H1 (cell line): Measurements from ENCODE around the gene ARMC12. TPM values are rescaled to one million over a fixed set of nuclear protein-coding genes. Genes with fewer than 3 reads are reported as not detected.

ENCODE experiments used
- CTCF ChIA-PET: fragments of 300-600 bp; sonication (Branson Sonifier 250); formaldehyde crosslinking; loops from one replicate; lab custom pipeline; 2021; ENCODE audit not compliant: partially characterized antibody; lab: Charles Lee
- POLR2A ChIA-PET: fragments of 300-600 bp; sonication (Branson Sonifier 250); formaldehyde crosslinking; loops from one replicate; lab custom pipeline; 2021; ENCODE audit warnings: inconsistent platforms; ENCODE audit not compliant: partially characterized antibody; lab: Charles Lee
- DNase-seq, 2 experiments: peaks; one replicate each; pipeline versions ENCODE4 v3.0.0 to v3.0.0-alpha.2; 2010 to 2022; ENCODE audit warnings: low spot score in 2 of 2, low read depth in 1 of 2, mixed read lengths in 1 of 2
- FAIRE-seq: peaks from 2 replicates; lab custom pipeline; 2011; peaks lifted over from hg19 to GRCh38; lab: Jason Lieb, UNC
- H2AFZ ChIP-seq: 2 replicates; pipeline ENCODE4 v1.8.1; 2012; ENCODE audit warnings: low read length, inconsistent platforms
- H2AK5ac ChIP-seq: 2 replicates; pipeline ENCODE4 v1.6.1; 2013; ENCODE audit warnings: low read depth, low read length
- H2BK120ac ChIP-seq: replicated peaks from 2 replicates; pipeline ENCODE3; 2013; ENCODE audit warnings: low read depth, low read length, inconsistent platforms
- H2BK12ac ChIP-seq: 2 replicates; pipeline ENCODE4 v1.6.1; 2013; ENCODE audit warnings: low read depth, low read length
- H2BK15ac ChIP-seq: 2 replicates; pipeline ENCODE4 v1.6.1; 2013; ENCODE audit warnings: low read length
- H2BK20ac ChIP-seq: 2 replicates; pipeline ENCODE4 v1.6.1; 2013; ENCODE audit warnings: low read length
- H2BK5ac ChIP-seq: 2 replicates; pipeline ENCODE4 v1.6.1; 2013; ENCODE audit warnings: low read depth, low read length
- H3K14ac ChIP-seq: 2 replicates; pipeline ENCODE4 v1.6.1; 2013; ENCODE audit warnings: inconsistent platforms; ENCODE audit not compliant: insufficient read length
- H3K18ac ChIP-seq: 2 replicates; pipeline ENCODE4 v1.6.1; 2013; ENCODE audit warnings: low read length; ENCODE audit errors: extremely low read depth
- H3K23ac ChIP-seq: 2 replicates; pipeline ENCODE4 v1.6.1; 2013; ENCODE audit warnings: inconsistent platforms; ENCODE audit not compliant: insufficient read length
- H3K23me2 ChIP-seq: 2 replicates; pipeline ENCODE4 v1.6.1; 2013; ENCODE audit warnings: low read depth, low read length
- H3K27ac ChIP-seq: 2 replicates; pipeline ENCODE4 v1.6.1; 2011; ENCODE audit warnings: low read depth, low read length, inconsistent platforms
- H3K27me3 ChIP-seq, 4 experiments: replicated peaks in 1 of 4; 1 replicate in 1 of 4; 2 replicates in 3 of 4; pipeline versions ENCODE4 v1.6.1 to v1.8.1; 2011 to 2013; ENCODE audit warnings: low read length in 3 of 4, mild to moderate bottlenecking in 3 of 4, inconsistent platforms in 2 of 4, mixed read lengths in 2 of 4, moderate library complexity in 1 of 4; ENCODE audit not compliant: control insufficient read depth in 3 of 4, insufficient read depth in 3 of 4; ENCODE audit errors: extremely low read depth in 1 of 4
- H3K36me3 ChIP-seq, 4 experiments: 2 replicates each; pipeline versions ENCODE4 v1.6.1 to v1.8.1; 2011 to 2013; ENCODE audit warnings: mild to moderate bottlenecking in 4 of 4, low read length in 3 of 4, moderate library complexity in 2 of 4, control low read depth in 1 of 4, inconsistent platforms in 1 of 4; ENCODE audit not compliant: insufficient read depth in 4 of 4, control insufficient read depth in 2 of 4
- H3K4ac ChIP-seq: replicated peaks from 2 replicates; pipeline ENCODE3; 2013; ENCODE audit warnings: low read length, low read depth, mixed read lengths, inconsistent platforms; ENCODE audit not compliant: insufficient read length
- H3K4me1 ChIP-seq, 4 experiments: replicated peaks in 1 of 4; 1 replicate in 1 of 4; 2 replicates in 3 of 4; pipeline versions ENCODE4 v1.6.1 to v1.8.1; 2011 to 2013; ENCODE audit warnings: low read length in 3 of 4, inconsistent platforms in 2 of 4, mixed read lengths in 1 of 4; ENCODE audit not compliant: insufficient read depth in 4 of 4, control insufficient read depth in 3 of 4
- H3K4me2 ChIP-seq, 2 experiments: 2 replicates each; pipeline versions ENCODE4 v1.6.1 to v1.8.1; 2011 to 2013; ENCODE audit warnings: low read depth in 2 of 2, low read length in 2 of 2, control low read depth in 1 of 2, inconsistent platforms in 1 of 2, mild to moderate bottlenecking in 1 of 2; ENCODE audit not compliant: insufficient read depth in 1 of 2
- H3K4me3 ChIP-seq, 4 experiments: fragments of 200-600, 300-600 bp in 1 of 4; sonication (generic), shearing (Covaris generic), sonication (Bioruptor Twin) in 1 of 4; 2 replicates each; pipeline versions ENCODE4 v1.5.1 to v1.8.1; 2011 to 2016; ENCODE audit warnings: low read length in 4 of 4, low read depth in 3 of 4, control low read depth in 2 of 4, inconsistent platforms in 2 of 4, mild to moderate bottlenecking in 2 of 4, mixed read lengths in 1 of 4, moderate library complexity in 1 of 4; ENCODE audit not compliant: insufficient read depth in 2 of 4; ENCODE audit errors: extremely low read depth in 1 of 4
- H3K56ac ChIP-seq: replicated peaks from 2 replicates; pipeline ENCODE3; 2013; ENCODE audit warnings: low read depth, mild to moderate bottlenecking, mixed read lengths, low read length, inconsistent platforms; ENCODE audit not compliant: insufficient read length
- H3K79me1 ChIP-seq: 2 replicates; pipeline ENCODE4 v1.6.1; 2013; ENCODE audit warnings: low read depth, low read length, control low read depth
- H3K79me2 ChIP-seq, 2 experiments: 2 replicates each; pipeline versions ENCODE4 v1.6.1 to v1.8.1; 2012 to 2013; ENCODE audit warnings: low read length in 2 of 2, mild to moderate bottlenecking in 2 of 2, inconsistent platforms in 1 of 2; ENCODE audit not compliant: insufficient read depth in 2 of 2, control insufficient read depth in 1 of 2
- H3K9ac ChIP-seq, 4 experiments: replicated peaks in 1 of 4; 1 replicate in 1 of 4; 2 replicates in 3 of 4; pipeline versions ENCODE4 v1.6.1 to v1.8.1; 2011 to 2013; ENCODE audit warnings: low read depth in 3 of 4, low read length in 3 of 4, control low read depth in 2 of 4, mild to moderate bottlenecking in 2 of 4, moderate library complexity in 2 of 4, inconsistent platforms in 1 of 4; ENCODE audit errors: extremely low read depth in 1 of 4
- H3K9me3 ChIP-seq, 2 experiments: 2 replicates each; pipeline versions ENCODE4 v1.6.1 to v1.8.1; 2012 to 2013; ENCODE audit warnings: mild to moderate bottlenecking in 2 of 2, moderate library complexity in 2 of 2, control low read depth in 1 of 2, inconsistent platforms in 1 of 2, low read depth in 1 of 2, low read length in 1 of 2, mixed read lengths in 1 of 2; ENCODE audit not compliant: insufficient read depth in 2 of 2
- H4K20me1 ChIP-seq, 2 experiments: replicated peaks in 1 of 2; 2 replicates each; pipeline versions ENCODE3 to v1.8.1; 2011 to 2013; ENCODE audit warnings: inconsistent platforms in 2 of 2, low read length in 2 of 2, mild to moderate bottlenecking in 1 of 2; ENCODE audit not compliant: insufficient read depth in 2 of 2, control insufficient read depth in 1 of 2
- H4K5ac ChIP-seq: 2 replicates; pipeline ENCODE4 v1.6.1; 2013; ENCODE audit warnings: low read length, low read depth, mixed read lengths, inconsistent platforms; ENCODE audit not compliant: insufficient read length
- H4K8ac ChIP-seq: 2 replicates; pipeline ENCODE4 v1.8.0; 2013; ENCODE audit warnings: mild to moderate bottlenecking, moderate library complexity, low read length, inconsistent platforms; ENCODE audit not compliant: insufficient read depth; ENCODE audit errors: extremely low read depth
- H4K91ac ChIP-seq: replicated peaks from 2 replicates; pipeline ENCODE3; 2013; ENCODE audit warnings: low read length, mixed read lengths, inconsistent platforms; ENCODE audit not compliant: insufficient read length
- MAX ChIP-seq: IDR thresholded peaks from 2 replicates; pipeline ENCODE4 v1.6.1; 2012; ENCODE audit warnings: inconsistent platforms
- WGBS, 2 experiments: shearing (Covaris generic) in 1 of 2; methylation state at CpG; one replicate each; pipeline versions ENCODE4 v1.1.6 to v1.1.7; 2013 to 2015; ENCODE audit warnings: low lambda C conversion rate in 2 of 2, mixed read lengths in 2 of 2, inconsistent platforms in 1 of 2, low coverage in 1 of 2, missing lambda C conversion rate in 1 of 2; ENCODE audit not compliant: insufficient replicate concordance in 2 of 2, insufficient coverage in 1 of 2, insufficient read length in 1 of 2; ENCODE audit errors: extremely low coverage in 1 of 2, missing lambda C conversion rate in 1 of 2; 5-methylcytosine and 5-hydroxymethylcytosine counted together
- polyA plus RNA-seq, 7 experiments: library from polyadenylated mRNA; depleted of rRNA in 3 of 7; stranded (reverse) in 5 of 7; unstranded in 2 of 7; fragments of >200 nt in 5 of 7; fragments of 200-250 nt in 2 of 7; gene quantifications; 1 replicate in 5 of 7; 2 replicates in 1 of 7; 4 replicates in 1 of 7; pipeline versions ENCODE4 v1.2.1 to v1.2.3, GENCODE V29; 2011 to 2013; ENCODE audit warnings: missing spikeins in 2 of 7, mixed read lengths in 2 of 7
- total RNA-seq: library from RNA; stranded (reverse); fragmentation: NEBNext Ultra II Directional; extraction: Animal tissue kit (Norgen Biotek cat#: 25700); gene quantifications from 2 replicates; pipeline ENCODE4 v1.2.1, GENCODE V29; 2021

ARMC12 gene
- total and polyA plus RNA-seq, 2 of the 8 experiments (the other 6 are each of a cell fraction or from before 2014, with no cell fraction given), result 0.86 to 3.7 TPM

GRCh38 chr6:35746516-35746915 is 9.7 kb downstream of the ARMC12 start:
- CTCF ChIA-PET, result interaction anchor here (0.9 to 2.7 kb wide), 4 partner anchors 9 to 18 kb away, joined by 3 to 12 read pairs (median 5); partner anchors contain the start of gene ARMC12
- H2BK20ac ChIP-seq, result no peak overlapping the region
- no peak overlapping the region for H3K23ac ChIP-seq
- H3K4ac ChIP-seq, result no peak overlapping the region
- H3K4me2 ChIP-seq, result no peak overlapping the region
- no peaks in the 10 kb centered on the region for H3K23me2 ChIP-seq
- no peaks in the 10 kb centered on the region; a peak in 1 of 7 replicates for H3K27me3 ChIP-seq
- H3K9ac ChIP-seq, result no peak overlapping the region
- TF ChIP-seq MAX, result no peak
- TF ChIP-seq, all 59 proteins: peak for 0
- FAIRE-seq, result no peak
- POLR2A ChIA-PET, result interaction anchor here (1.2 to 1.6 kb wide), 3 partner anchors 8 to 18 kb away, joined by 4 to 6 read pairs (median 5); no protein-coding TSS in a partner anchor
- H3K79me1 ChIP-seq, result no peaks in the 10 kb centered on the region
- H4K91ac ChIP-seq, result no peak overlapping the region
- no peak overlapping the region for H4K8ac ChIP-seq
- no peak overlapping the region for H2AFZ ChIP-seq
- no peak overlapping the region for H3K4me3 ChIP-seq
- WGBS, 2 experiments, result 94% methylated on average over 3 of the region's 3 CpGs; no CpG with 5 or more reads in 1 of the 2 experiments
- no peaks in the 10 kb centered on the region; a peak in 1 of 4 replicates for H3K9me3 ChIP-seq
- H3K4me1 ChIP-seq, result peaks cover 0 to 6% (median 5%) of the 10 kb centered on the region in 4 experiments; a peak in 3 of 7 replicates
- H3K18ac ChIP-seq, result no peak overlapping the region
- H2BK12ac ChIP-seq, result 0 out of 2 replicates have a peak overlapping the region, but pooled peaks have one; percentile 0
- H3K27ac ChIP-seq, result no peak overlapping the region
- H2BK5ac ChIP-seq, result no peak overlapping the region
- H2AK5ac ChIP-seq, result no peak overlapping the region
- H2BK120ac ChIP-seq, result no peak overlapping the region
- DNase-seq, result no peak
- H2BK15ac ChIP-seq, result no peak overlapping the region
- no peak overlapping the region for H3K14ac ChIP-seq
- no peak overlapping the region for H3K56ac ChIP-seq
- no peaks in the 10 kb centered on the region for H4K20me1 ChIP-seq
- no peaks in the 10 kb centered on the region for H3K79me2 ChIP-seq
- H4K5ac ChIP-seq, result no peak overlapping the region
- no peaks in the 10 kb centered on the region for H3K36me3 ChIP-seq
